Activated CD8-positive, alpha-beta T cell treated with anti-CD3 and anti-CD28 coated beads for 36 hours (primary cell): ENCODE results near the gene HABP2. TPM values are rescaled to one million over a fixed set of nuclear protein-coding genes. Genes with fewer than 3 reads are reported as not detected.

Experiments
- ATAC-seq: fragments of 200-7000 bp; cut with Tn5 transposase; one replicate; pipeline ENCODE4 v1.10.0; 2021; ENCODE audit warnings: mild to moderate bottlenecking, moderate library complexity
- CTCF ChIA-PET: fragments of 350-600 bp; sonication (Branson Sonifier 250); formaldehyde crosslinking; loops from one replicate; lab custom pipeline; 2021; ENCODE audit warnings: antibody characterized with exemption; lab: Charles Lee
- POLR2A ChIA-PET: fragments of 350-600 bp; sonication (Branson Sonifier 250); formaldehyde crosslinking; loops from one replicate; lab custom pipeline; 2021; ENCODE audit warnings: antibody characterized with exemption; lab: Charles Lee
- DNase-seq: peaks from one replicate; pipeline ENCODE4 v3.0.0-alpha.2; 2020
- H3K27ac Mint-ChIP-seq: one replicate; pipeline ENCODE4 v1.8.0; 2021; ENCODE audit warnings: mild to moderate bottlenecking, mixed read lengths
- H3K27me3 Mint-ChIP-seq: one replicate; pipeline ENCODE4 v1.8.0; 2021; ENCODE audit warnings: mixed read lengths
- H3K36me3 Mint-ChIP-seq: one replicate; pipeline ENCODE4 v1.8.0; 2021; ENCODE audit warnings: low read depth, mixed read lengths
- H3K4me1 Mint-ChIP-seq: one replicate; pipeline ENCODE4 v1.8.0; 2021; ENCODE audit warnings: low read depth, mixed read lengths
- H3K4me3 Mint-ChIP-seq: one replicate; pipeline ENCODE4 v1.8.0; 2021; ENCODE audit warnings: mild to moderate bottlenecking, moderate library complexity, mixed read lengths
- H3K9me3 Mint-ChIP-seq: one replicate; pipeline ENCODE4 v1.8.0; 2021; ENCODE audit warnings: mixed read lengths
- intact Hi-C: fragments of 100-400 bp; cut with micrococcal nuclease; formaldehyde crosslinking; loops from one replicate; pipeline ENCODE4 v1.10.0; 2022
- total RNA-seq, 2 experiments: library from RNA; stranded (reverse); gene quantifications; one replicate each; pipeline ENCODE4 v1.2.3, GENCODE V29; 2021
- TF ChIP-seq, protein P1 (sequence below): fragments of 200-600 bp; IDR thresholded peaks from one replicate; pipeline ENCODE4 v1.8.0; 2022; ENCODE audit warnings: antibody characterized with exemption, mild to moderate bottlenecking

HABP2 gene
- total RNA-seq, 2 experiments from 2014 or later, result not detected

DNA sequence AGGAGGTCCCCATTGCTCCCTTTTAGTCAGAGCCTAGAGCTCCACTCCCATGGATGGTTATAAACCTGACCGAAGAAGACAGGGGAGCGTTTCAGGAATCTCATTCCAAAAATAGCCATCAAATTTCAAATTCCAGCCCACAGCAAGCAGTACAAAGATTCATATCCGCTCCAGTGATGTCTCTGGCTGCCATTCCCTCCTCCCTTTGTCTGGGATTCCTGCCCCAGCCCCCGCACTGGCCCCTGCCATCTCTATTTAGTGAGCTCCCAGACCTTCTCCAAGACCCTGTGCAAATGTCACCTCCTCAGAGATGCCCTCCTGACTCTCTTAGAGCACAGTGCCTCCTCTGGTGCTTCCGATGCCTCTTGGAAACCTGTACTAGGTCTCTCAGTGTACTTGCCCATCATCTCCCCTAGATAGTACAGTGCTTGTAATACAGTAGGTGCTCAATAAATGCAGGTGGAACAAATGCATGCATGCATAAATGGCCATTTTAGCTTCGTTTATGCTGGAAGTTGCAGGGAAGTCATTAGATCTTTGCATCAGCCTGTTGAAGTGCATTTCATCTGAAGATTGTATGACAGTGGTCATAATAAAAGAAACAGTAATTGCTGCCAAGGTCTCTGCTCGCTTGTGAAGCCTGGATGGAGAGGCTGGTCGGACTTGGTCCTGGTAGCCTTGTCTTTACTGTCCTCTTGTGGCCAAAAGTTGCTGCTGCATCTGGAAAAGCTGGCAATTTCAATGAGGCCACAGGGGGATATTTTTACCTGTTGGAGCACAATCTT, 32.0 kb upstream of the HABP2 start:
- DNase-seq (peak; percentile 54), ATAC-seq (peak; percentile 37)
- ChIA-PET CTCF (interaction anchor here (0.9 to 1.9 kb wide), 10 partner anchors 10 to 364 kb away, joined by 3 to 7 read pairs (median 4); no protein-coding TSS in a partner anchor), POLR2A (no interaction called here)
- Mint-ChIP-seq H3K4me1 (no peaks in the 10 kb centered on the region), H3K27ac (no peak overlapping the region), H3K27me3 (peaks cover 5% of the 10 kb centered on the region), H3K4me3 (no peak overlapping the region), H3K9me3 (no peaks in the 10 kb centered on the region), H3K36me3 (no peaks in the 10 kb centered on the region)
- TF ChIP-seq, protein P1, sequence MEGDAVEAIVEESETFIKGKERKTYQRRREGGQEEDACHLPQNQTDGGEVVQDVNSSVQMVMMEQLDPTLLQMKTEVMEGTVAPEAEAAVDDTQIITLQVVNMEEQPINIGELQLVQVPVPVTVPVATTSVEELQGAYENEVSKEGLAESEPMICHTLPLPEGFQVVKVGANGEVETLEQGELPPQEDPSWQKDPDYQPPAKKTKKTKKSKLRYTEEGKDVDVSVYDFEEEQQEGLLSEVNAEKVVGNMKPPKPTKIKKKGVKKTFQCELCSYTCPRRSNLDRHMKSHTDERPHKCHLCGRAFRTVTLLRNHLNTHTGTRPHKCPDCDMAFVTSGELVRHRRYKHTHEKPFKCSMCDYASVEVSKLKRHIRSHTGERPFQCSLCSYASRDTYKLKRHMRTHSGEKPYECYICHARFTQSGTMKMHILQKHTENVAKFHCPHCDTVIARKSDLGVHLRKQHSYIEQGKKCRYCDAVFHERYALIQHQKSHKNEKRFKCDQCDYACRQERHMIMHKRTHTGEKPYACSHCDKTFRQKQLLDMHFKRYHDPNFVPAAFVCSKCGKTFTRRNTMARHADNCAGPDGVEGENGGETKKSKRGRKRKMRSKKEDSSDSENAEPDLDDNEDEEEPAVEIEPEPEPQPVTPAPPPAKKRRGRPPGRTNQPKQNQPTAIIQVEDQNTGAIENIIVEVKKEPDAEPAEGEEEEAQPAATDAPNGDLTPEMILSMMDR, result peak; percentile 82
- intact Hi-C loops, result no loop called here

DNA sequence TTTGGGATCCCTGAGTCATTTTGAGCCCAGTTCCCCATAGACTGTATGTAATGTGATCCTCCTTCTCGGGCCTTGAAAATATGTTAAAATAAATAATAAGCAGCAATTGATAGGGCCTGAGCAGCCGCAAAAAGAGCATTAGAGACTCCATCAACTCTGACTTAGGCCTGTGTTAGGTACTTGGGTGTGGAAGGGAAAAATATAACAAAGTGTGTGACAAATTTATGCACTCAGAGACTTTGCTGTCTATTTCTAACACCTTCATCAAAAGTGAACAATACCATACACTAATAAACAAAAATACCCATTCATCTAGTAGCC, 31.4 kb upstream of the HABP2 start:
- no peaks in the 10 kb centered on the region for H3K4me1 Mint-ChIP-seq
- TF ChIP-seq, protein P1, result no peak
- ATAC-seq (no peak), DNase-seq (no peak)
- H3K9me3 Mint-ChIP-seq, result no peaks in the 10 kb centered on the region
- intact Hi-C loops, result no loop called here
- peaks cover 5% of the 10 kb centered on the region for H3K27me3 Mint-ChIP-seq
- H3K4me3 Mint-ChIP-seq, result no peak overlapping the region
- H3K27ac Mint-ChIP-seq, result no peak overlapping the region
- no peaks in the 10 kb centered on the region for H3K36me3 Mint-ChIP-seq
- CTCF ChIA-PET, result interaction anchor here (0.9 to 1.9 kb wide), 10 partner anchors 11 to 365 kb away, joined by 3 to 7 read pairs (median 4); no protein-coding TSS in a partner anchor
- POLR2A ChIA-PET, result no interaction called here

DNA sequence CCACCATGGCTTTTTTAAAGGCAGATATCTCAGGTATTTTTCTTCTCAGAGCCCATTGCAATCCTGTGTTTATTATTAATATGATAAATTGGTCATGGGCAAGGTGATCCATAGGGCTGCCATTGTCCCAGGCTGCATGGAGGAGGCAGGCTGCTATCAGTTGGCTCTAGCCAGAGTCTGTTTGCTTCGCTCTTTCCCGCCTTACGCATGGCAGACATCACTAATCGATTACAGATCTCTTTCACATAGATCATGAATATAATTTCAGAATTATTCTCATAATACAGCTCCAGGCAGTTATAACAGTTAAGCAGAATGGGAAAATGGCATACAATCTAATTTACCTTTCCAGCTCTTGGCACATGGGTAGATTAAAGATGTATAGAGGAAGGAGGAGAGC, 30.4 kb upstream of the HABP2 start:
- no peaks in the 10 kb centered on the region for H3K4me1 Mint-ChIP-seq
- H3K36me3 Mint-ChIP-seq, result no peaks in the 10 kb centered on the region
- no peaks in the 10 kb centered on the region for H3K9me3 Mint-ChIP-seq
- H3K27ac Mint-ChIP-seq, result no peak overlapping the region
- intact Hi-C loops, result no loop called here
- H3K27me3 Mint-ChIP-seq, result peaks cover 5% of the 10 kb centered on the region
- ATAC-seq (no peak), DNase-seq (no peak)
- POLR2A ChIA-PET, result interaction anchor here (0.5 kb wide), 1 partner anchor 867 kb away, joined by 3 read pairs; no protein-coding TSS in a partner anchor
- TF ChIP-seq, protein P1, result no peak
- H3K4me3 Mint-ChIP-seq, result no peak overlapping the region
- CTCF ChIA-PET, result interaction anchor here (1.3 kb wide), 1 partner anchor 41 kb away, joined by 4 read pairs; no protein-coding TSS in a partner anchor

GRCh38 chr10:113523071-113523470, 29.8 kb upstream of the HABP2 start:
- peaks cover 5% of the 10 kb centered on the region for H3K27me3 Mint-ChIP-seq
- no peak overlapping the region for H3K27ac Mint-ChIP-seq
- POLR2A ChIA-PET, result no interaction called here
- H3K4me3 Mint-ChIP-seq, result no peak overlapping the region
- CTCF ChIA-PET, result interaction anchor here (1.3 kb wide), 1 partner anchor 40 kb away, joined by 4 read pairs; no protein-coding TSS in a partner anchor
- ATAC-seq, result no peak
- DNase-seq, result no peak
- H3K4me1 Mint-ChIP-seq, result no peaks in the 10 kb centered on the region
- intact Hi-C loops, result no loop called here
- H3K9me3 Mint-ChIP-seq, result no peaks in the 10 kb centered on the region
- TF ChIP-seq, protein P1, result no peak
- no peaks in the 10 kb centered on the region for H3K36me3 Mint-ChIP-seq

- Mint-ChIP-seq H3K9me3 (no peaks in the 10 kb centered on the region), H3K4me1 (no peaks in the 10 kb centered on the region), H3K4me3 (no peak overlapping the region), H3K27me3 (peaks cover 5% of the 10 kb centered on the region), H3K27ac (no peak overlapping the region), H3K36me3 (no peaks in the 10 kb centered on the region)
- ChIA-PET POLR2A (no interaction called here), CTCF (no interaction called here)
- intact Hi-C loops, result no loop called here
- DNase-seq (no peak), ATAC-seq (no peak)
- TF ChIP-seq, protein P1, result no peak
These were observed 29.2 kb upstream of the HABP2 start for GRCh38 chr10:113523628-113524027.
